ENCODE results near the gene ATP2C2. TPM values are rescaled to one million over a fixed set of nuclear protein-coding genes. Genes with fewer than 3 reads are reported as not detected.

Gene ATP2C2
- 10 to 100 TPM in 1 of 4 donors, 1 to 10 TPM in 3; 1.1 to 25.8 (median 5.6) TPM for total RNA-seq

GRCh38 chr16:84368308-84368996, at the start of gene ATP2C2:
ATP2C2 (plus strand) TSS chr16:84368538; CDS start chr16:84368616, 78 bp downstream.
- DNase-seq: no peak
- intact Hi-C loops (cut with DNase I): no loop called here
- Histone ChIP-seq H3K27ac (peak within 1 kb of the TSS in 2 of 4 donors; percentile 36 to 42), H3K4me3 (peak within 1 kb of the TSS; percentile 43 to 58 (median 49)), H3K36me3 (no peaks in the 10 kb centered on the region), H3K27me3 (peaks cover 0 to 56% (median 3%) of the 10 kb centered on the region in 4 donors), H3K4me1 (peaks cover 0 to 20% (median 0%) of the 10 kb centered on the region in 3 donors), H3K9me3 (no peaks in the 10 kb centered on the region)
- WGBS, 2 donors: 6% methylated on average over 3 to 23 of the region's 66 CpGs
- TF ChIP-seq CTCF (IDR thresholded peaks at IDR 0.05) (no peak), POLR2A (IDR thresholded peaks at IDR 0.05) (peak in 2 of 4 donors; percentile 19 to 21)

- no peak overlapping the region for H3K27ac ChIP-seq
- WGBS, 2 donors: 79 to 95% methylated on average over 4 to 11 of the region's 24 CpGs
- H3K36me3 ChIP-seq: no peaks in the 10 kb centered on the region
- no peaks in the 10 kb centered on the region for H3K4me1 ChIP-seq
- no peak overlapping the region for H3K4me3 ChIP-seq
- no peak for DNase-seq
- H3K27me3 ChIP-seq: no peaks in the 10 kb centered on the region
- peaks cover 0 to 9% (median 0%) of the 10 kb centered on the region in 3 donors for H3K9me3 ChIP-seq
- no peak for TF ChIP-seq POLR2A (IDR thresholded peaks at IDR 0.05)
- intact Hi-C loops (cut with DNase I): no loop called here
Measured at GRCh38 chr16:84319146-84319760, 49.1 kb upstream of the ATP2C2 start.

GRCh38 chr16:84320511-84320910, 47.8 kb upstream of the ATP2C2 start:
- Histone ChIP-seq H3K4me3 (no peak overlapping the region), H3K27ac (no peak overlapping the region), H3K27me3 (no peaks in the 10 kb centered on the region), H3K4me1 (no peaks in the 10 kb centered on the region), H3K36me3 (no peaks in the 10 kb centered on the region), H3K9me3 (peaks cover 0 to 9% (median 0%) of the 10 kb centered on the region in 3 donors)
- no peak for TF ChIP-seq POLR2A (IDR thresholded peaks at IDR 0.05)
- no peak for TF ChIP-seq CTCF (IDR thresholded peaks at IDR 0.05)
- DNase-seq: no peak
- intact Hi-C loops (cut with DNase I): no loop called here
- 80 to 82% methylated on average over 5 of the region's 5 CpGs for WGBS, 2 donors

GRCh38 chr16:84321932-84322331, 46.4 kb upstream of the ATP2C2 start:
- intact Hi-C loops (cut with DNase I): no loop called here
- no peak overlapping the region for H3K4me3 ChIP-seq
- H3K27me3 ChIP-seq: peaks cover 0 to 8% (median 0%) of the 10 kb centered on the region in 4 donors
- TF ChIP-seq POLR2A (IDR thresholded peaks at IDR 0.05): no peak
- no peak for TF ChIP-seq CTCF (IDR thresholded peaks at IDR 0.05)
- WGBS, 2 donors: 48 to 50% methylated on average over 4 of the region's 4 CpGs
- no peaks in the 10 kb centered on the region for H3K4me1 ChIP-seq
- H3K9me3 ChIP-seq: peaks cover 0 to 9% (median 0%) of the 10 kb centered on the region in 3 donors
- no peak for DNase-seq
- no peaks in the 10 kb centered on the region for H3K36me3 ChIP-seq
- no peak overlapping the region for H3K27ac ChIP-seq

GRCh38 chr16:84322749-84323148, 45.6 kb upstream of the ATP2C2 start:
- intact Hi-C loops (cut with DNase I): no loop called here
- DNase-seq: no peak
- Histone ChIP-seq H3K27me3 (peaks cover 0 to 9% (median 0%) of the 10 kb centered on the region in 4 donors), H3K4me1 (no peaks in the 10 kb centered on the region), H3K9me3 (peaks cover 0 to 8% (median 0%) of the 10 kb centered on the region in 3 donors), H3K36me3 (no peaks in the 10 kb centered on the region), H3K27ac (no peak overlapping the region), H3K4me3 (no peak overlapping the region)
- TF ChIP-seq POLR2A (IDR thresholded peaks at IDR 0.05) (no peak), CTCF (IDR thresholded peaks at IDR 0.05) (no peak)
- WGBS, 2 donors: 66 to 90% methylated on average over 3 to 4 of the region's 4 CpGs

Data from esophagus squamous epithelium (tissue), 5 donors.